WTC11 (cell line): ENCODE measurements around the gene SLC5A5.

Source experiments
- CREB1 ChIP-seq: sonication (generic); formaldehyde crosslinking; IDR thresholded peaks from 2 replicates; pipeline ENCODE4 v1.8.0; 2023; ENCODE audit warnings: mild to moderate bottlenecking, missing genetic modification reagents
- ESRRA ChIP-seq: sonication (generic); formaldehyde crosslinking; IDR thresholded peaks from 2 replicates; pipeline ENCODE4 v1.8.1; 2022; ENCODE audit warnings: mild to moderate bottlenecking, missing genetic modification reagents, borderline replicate concordance
- IRF2 ChIP-seq: sonication (generic); formaldehyde crosslinking; IDR thresholded peaks from 2 replicates; pipeline ENCODE4 v1.8.0; 2022; ENCODE audit warnings: low read depth, missing genetic modification reagents, borderline replicate concordance
- JUN ChIP-seq: sonication (generic); formaldehyde crosslinking; IDR thresholded peaks from 2 replicates; pipeline ENCODE4 v1.8.0; 2023; ENCODE audit warnings: mild to moderate bottlenecking, missing genetic modification reagents
- MAX ChIP-seq: sonication (generic); formaldehyde crosslinking; IDR thresholded peaks from 2 replicates; pipeline ENCODE4 v1.8.0; 2022; ENCODE audit warnings: mild to moderate bottlenecking, missing genetic modification reagents
- USF1 ChIP-seq: sonication (generic); formaldehyde crosslinking; IDR thresholded peaks from 2 replicates; pipeline ENCODE4 v1.8.0; 2022; ENCODE audit warnings: mild to moderate bottlenecking, missing genetic modification reagents
- ZNF138 ChIP-seq: sonication (generic); formaldehyde crosslinking; conservative IDR thresholded peaks from 2 replicates; pipeline ENCODE4 v1.8.1; 2022; ENCODE audit warnings: mild to moderate bottlenecking, moderate library complexity, missing genetic modification reagents
- ZNF232 ChIP-seq: sonication (generic); formaldehyde crosslinking; IDR thresholded peaks from 2 replicates; pipeline ENCODE4 v1.8.0; 2022; ENCODE audit warnings: mild to moderate bottlenecking, missing genetic modification reagents
- ZNF423 ChIP-seq: fragments of 250-450 bp; sonication (Bioruptor Pico); IDR thresholded peaks from 2 replicates; pipeline ENCODE4 v2.1.2; 2022; ENCODE audit warnings: mild to moderate bottlenecking, moderate library complexity
- TF ChIP-seq, protein P1 (sequence below): sonication (generic); formaldehyde crosslinking; IDR thresholded peaks from 2 replicates; pipeline ENCODE4 v1.8.1; 2022; ENCODE audit warnings: mild to moderate bottlenecking, missing genetic modification reagents, moderate library complexity, borderline replicate concordance
- TF ChIP-seq, protein P2 (sequence below): fragments of 200-600 bp; IDR thresholded peaks from 2 replicates; pipeline ENCODE4 v1.8.0; 2022; ENCODE audit warnings: antibody characterized with exemption
- TF ChIP-seq, protein P3 (sequence below): sonication (generic); formaldehyde crosslinking; IDR thresholded peaks from 2 replicates; pipeline ENCODE4 v1.8.1; 2023; ENCODE audit warnings: mild to moderate bottlenecking, moderate library complexity, missing genetic modification reagents
- TF ChIP-seq, protein P4 (sequence below): sonication (generic); formaldehyde crosslinking; IDR thresholded peaks from 2 replicates; pipeline ENCODE4 v1.8.1; 2023; ENCODE audit warnings: mild to moderate bottlenecking, missing genetic modification reagents, moderate library complexity
- TF ChIP-seq, protein P5 (sequence below): sonication (generic); formaldehyde crosslinking; IDR thresholded peaks from 2 replicates; pipeline ENCODE4 v1.8.1; 2023; ENCODE audit warnings: mild to moderate bottlenecking, missing genetic modification reagents, borderline replicate concordance

- TF ChIP-seq, protein P1, sequence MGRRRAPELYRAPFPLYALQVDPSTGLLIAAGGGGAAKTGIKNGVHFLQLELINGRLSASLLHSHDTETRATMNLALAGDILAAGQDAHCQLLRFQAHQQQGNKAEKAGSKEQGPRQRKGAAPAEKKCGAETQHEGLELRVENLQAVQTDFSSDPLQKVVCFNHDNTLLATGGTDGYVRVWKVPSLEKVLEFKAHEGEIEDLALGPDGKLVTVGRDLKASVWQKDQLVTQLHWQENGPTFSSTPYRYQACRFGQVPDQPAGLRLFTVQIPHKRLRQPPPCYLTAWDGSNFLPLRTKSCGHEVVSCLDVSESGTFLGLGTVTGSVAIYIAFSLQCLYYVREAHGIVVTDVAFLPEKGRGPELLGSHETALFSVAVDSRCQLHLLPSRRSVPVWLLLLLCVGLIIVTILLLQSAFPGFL (CRISPR knock-in tag), result no peak
- TF ChIP-seq ESRRA (CRISPR knock-in tag), result no peak
- TF ChIP-seq, protein P2, sequence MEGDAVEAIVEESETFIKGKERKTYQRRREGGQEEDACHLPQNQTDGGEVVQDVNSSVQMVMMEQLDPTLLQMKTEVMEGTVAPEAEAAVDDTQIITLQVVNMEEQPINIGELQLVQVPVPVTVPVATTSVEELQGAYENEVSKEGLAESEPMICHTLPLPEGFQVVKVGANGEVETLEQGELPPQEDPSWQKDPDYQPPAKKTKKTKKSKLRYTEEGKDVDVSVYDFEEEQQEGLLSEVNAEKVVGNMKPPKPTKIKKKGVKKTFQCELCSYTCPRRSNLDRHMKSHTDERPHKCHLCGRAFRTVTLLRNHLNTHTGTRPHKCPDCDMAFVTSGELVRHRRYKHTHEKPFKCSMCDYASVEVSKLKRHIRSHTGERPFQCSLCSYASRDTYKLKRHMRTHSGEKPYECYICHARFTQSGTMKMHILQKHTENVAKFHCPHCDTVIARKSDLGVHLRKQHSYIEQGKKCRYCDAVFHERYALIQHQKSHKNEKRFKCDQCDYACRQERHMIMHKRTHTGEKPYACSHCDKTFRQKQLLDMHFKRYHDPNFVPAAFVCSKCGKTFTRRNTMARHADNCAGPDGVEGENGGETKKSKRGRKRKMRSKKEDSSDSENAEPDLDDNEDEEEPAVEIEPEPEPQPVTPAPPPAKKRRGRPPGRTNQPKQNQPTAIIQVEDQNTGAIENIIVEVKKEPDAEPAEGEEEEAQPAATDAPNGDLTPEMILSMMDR, result no peak
- no peak for TF ChIP-seq IRF2 (CRISPR knock-in tag)
- TF ChIP-seq ZNF423 (CRISPR knock-in tag), result no peak
- no peak for TF ChIP-seq USF1
- TF ChIP-seq ZNF138 (CRISPR knock-in tag), result no peak
- TF ChIP-seq CREB1, result no peak
- TF ChIP-seq, protein P3, sequence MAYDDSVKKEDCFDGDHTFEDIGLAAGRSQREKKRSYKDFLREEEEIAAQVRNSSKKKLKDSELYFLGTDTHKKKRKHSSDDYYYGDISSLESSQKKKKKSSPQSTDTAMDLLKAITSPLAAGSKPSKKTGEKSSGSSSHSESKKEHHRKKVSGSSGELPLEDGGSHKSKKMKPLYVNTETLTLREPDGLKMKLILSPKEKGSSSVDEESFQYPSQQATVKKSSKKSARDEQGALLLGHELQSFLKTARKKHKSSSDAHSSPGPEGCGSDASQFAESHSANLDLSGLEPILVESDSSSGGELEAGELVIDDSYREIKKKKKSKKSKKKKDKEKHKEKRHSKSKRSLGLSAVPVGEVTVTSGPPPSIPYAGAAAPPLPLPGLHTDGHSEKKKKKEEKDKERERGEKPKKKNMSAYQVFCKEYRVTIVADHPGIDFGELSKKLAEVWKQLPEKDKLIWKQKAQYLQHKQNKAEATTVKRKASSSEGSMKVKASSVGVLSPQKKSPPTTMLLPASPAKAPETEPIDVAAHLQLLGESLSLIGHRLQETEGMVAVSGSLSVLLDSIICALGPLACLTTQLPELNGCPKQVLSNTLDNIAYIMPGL (CRISPR knock-in tag), result no peak
- TF ChIP-seq, protein P4, sequence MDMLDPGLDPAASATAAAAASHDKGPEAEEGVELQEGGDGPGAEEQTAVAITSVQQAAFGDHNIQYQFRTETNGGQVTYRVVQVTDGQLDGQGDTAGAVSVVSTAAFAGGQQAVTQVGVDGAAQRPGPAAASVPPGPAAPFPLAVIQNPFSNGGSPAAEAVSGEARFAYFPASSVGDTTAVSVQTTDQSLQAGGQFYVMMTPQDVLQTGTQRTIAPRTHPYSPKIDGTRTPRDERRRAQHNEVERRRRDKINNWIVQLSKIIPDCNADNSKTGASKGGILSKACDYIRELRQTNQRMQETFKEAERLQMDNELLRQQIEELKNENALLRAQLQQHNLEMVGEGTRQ (CRISPR knock-in tag), result no peak
- no peak for TF ChIP-seq MAX (CRISPR knock-in tag)
- TF ChIP-seq, protein P5, sequence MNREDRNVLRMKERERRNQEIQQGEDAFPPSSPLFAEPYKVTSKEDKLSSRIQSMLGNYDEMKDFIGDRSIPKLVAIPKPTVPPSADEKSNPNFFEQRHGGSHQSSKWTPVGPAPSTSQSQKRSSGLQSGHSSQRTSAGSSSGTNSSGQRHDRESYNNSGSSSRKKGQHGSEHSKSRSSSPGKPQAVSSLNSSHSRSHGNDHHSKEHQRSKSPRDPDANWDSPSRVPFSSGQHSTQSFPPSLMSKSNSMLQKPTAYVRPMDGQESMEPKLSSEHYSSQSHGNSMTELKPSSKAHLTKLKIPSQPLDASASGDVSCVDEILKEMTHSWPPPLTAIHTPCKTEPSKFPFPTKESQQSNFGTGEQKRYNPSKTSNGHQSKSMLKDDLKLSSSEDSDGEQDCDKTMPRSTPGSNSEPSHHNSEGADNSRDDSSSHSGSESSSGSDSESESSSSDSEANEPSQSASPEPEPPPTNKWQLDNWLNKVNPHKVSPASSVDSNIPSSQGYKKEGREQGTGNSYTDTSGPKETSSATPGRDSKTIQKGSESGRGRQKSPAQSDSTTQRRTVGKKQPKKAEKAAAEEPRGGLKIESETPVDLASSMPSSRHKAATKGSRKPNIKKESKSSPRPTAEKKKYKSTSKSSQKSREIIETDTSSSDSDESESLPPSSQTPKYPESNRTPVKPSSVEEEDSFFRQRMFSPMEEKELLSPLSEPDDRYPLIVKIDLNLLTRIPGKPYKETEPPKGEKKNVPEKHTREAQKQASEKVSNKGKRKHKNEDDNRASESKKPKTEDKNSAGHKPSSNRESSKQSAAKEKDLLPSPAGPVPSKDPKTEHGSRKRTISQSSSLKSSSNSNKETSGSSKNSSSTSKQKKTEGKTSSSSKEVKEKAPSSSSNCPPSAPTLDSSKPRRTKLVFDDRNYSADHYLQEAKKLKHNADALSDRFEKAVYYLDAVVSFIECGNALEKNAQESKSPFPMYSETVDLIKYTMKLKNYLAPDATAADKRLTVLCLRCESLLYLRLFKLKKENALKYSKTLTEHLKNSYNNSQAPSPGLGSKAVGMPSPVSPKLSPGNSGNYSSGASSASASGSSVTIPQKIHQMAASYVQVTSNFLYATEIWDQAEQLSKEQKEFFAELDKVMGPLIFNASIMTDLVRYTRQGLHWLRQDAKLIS (CRISPR knock-in tag), result no peak
- TF ChIP-seq JUN (CRISPR knock-in tag), result no peak
- TF ChIP-seq ZNF232 (CRISPR knock-in tag), result no peak
These were observed 37.2 kb upstream of the SLC5A5 start for GRCh38 chr19:17834350-17835181.
